ENCODE measurements around the gene CHST11. TPM values are rescaled to one million over a fixed set of nuclear protein-coding genes. Genes with fewer than 3 reads are reported as not detected.

CHST11 gene
- total and polyA plus RNA-seq, 9 of the 15 experiments (the other 6 are each of a cell fraction or from before 2014, with no cell fraction given) = 2.3 to 38.7 (median 15.0) TPM

DNA sequence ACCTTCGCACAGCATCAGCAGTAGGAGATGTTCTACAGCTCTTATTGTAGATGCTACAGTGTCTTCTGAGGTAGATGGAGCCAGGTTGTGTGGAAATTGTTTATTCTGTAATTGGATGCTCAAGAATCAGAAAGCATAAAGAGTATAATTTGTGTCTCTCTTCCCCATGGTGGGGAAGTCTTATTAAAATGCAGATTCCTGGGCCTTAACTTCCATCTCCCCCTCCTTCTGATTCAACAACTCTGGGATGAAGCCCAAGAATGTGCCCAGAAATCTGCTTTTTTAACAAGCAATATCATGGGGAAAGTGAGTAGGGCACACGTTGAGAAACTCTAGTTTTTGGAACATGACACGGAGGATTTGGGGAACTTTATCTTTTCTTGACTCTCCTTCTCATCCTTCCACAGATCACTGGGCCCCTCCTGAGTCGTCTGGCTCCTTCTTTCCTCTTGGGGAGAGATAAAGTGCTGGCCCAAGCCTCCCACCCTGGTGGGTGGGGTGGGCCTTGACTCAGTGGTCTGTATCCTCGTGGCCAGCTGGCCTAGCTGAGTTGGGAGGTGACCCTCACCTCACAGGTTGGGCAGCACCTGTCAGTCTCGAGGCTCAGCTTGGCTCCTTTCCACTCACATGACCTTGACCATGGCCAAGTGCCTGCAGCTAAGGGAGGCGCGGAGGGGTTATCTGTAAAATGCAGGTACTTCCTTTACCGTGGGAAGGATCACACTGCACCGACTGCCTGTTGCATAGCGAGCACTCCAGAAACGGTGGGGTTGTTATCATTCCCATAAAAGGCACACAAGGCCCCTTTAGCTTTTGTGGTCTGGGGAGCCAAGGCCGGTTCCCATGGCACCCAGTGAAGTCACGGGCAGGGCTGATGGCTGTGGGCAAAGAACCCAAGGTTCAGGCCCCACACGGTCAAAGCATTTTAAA is 141.9 kb downstream of the CHST11 start (continued):
- TF ChIP-seq, protein P1, sequence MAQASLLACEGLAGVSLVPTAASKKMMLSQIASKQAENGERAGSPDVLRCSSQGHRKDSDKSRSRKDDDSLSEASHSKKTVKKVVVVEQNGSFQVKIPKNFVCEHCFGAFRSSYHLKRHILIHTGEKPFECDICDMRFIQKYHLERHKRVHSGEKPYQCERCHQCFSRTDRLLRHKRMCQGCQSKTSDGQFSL (CRISPR knock-in tag; IDR thresholded peaks at IDR 0.05) = no peak
- TF ChIP-seq, protein P1 (tag; IDR thresholded peaks at IDR 0.05) = no peak
- TF ChIP-seq, protein P2, sequence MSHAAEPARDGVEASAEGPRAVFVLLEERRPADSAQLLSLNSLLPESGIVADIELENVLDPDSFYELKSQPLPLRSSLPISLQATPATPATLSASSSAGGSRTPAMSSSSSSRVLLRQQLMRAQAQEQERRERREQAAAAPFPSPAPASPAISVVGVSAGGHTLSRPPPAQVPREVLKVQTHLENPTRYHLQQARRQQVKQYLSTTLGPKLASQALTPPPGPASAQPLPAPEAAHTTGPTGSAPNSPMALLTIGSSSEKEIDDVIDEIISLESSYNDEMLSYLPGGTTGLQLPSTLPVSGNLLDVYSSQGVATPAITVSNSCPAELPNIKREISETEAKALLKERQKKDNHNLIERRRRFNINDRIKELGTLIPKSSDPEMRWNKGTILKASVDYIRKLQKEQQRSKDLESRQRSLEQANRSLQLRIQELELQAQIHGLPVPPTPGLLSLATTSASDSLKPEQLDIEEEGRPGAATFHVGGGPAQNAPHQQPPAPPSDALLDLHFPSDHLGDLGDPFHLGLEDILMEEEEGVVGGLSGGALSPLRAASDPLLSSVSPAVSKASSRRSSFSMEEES (CRISPR knock-in tag; IDR thresholded peaks at IDR 0.05) = peak; percentile 41; the same call in 1 of the 2 replicates
- TF ChIP-seq RBM15 (IDR thresholded peaks at IDR 0.05; ENCODE audit: insufficient read depth, low read length) = no peak
- TF ChIP-seq NEUROD1 (IDR thresholded peaks at IDR 0.05; ENCODE audit: borderline replicate concordance, low read depth, low read length, partially characterized antibody) = peak; percentile 67
- TF ChIP-seq MEF2A (IDR thresholded peaks at IDR 0.05; ENCODE audit: control insufficient read depth, low read depth, low read length) = 0 out of 2 replicates have a peak, but pooled peaks have one; percentile 16
- TF ChIP-seq MYC (IDR thresholded peaks at IDR 0.05; ENCODE audit: low read depth, low read length) = peak; percentile 56
- TF ChIP-seq MYC (CRISPR knock-in tag; IDR thresholded peaks at IDR 0.05; ENCODE audit: borderline replicate concordance, low read depth) = no peak
- TF ChIP-seq, protein P3, sequence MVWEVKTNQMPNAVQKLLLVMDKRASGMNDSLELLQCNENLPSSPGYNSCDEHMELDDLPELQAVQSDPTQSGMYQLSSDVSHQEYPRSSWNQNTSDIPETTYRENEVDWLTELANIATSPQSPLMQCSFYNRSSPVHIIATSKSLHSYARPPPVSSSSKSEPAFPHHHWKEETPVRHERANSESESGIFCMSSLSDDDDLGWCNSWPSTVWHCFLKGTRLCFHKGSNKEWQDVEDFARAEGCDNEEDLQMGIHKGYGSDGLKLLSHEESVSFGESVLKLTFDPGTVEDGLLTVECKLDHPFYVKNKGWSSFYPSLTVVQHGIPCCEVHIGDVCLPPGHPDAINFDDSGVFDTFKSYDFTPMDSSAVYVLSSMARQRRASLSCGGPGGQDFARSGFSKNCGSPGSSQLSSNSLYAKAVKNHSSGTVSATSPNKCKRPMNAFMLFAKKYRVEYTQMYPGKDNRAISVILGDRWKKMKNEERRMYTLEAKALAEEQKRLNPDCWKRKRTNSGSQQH (CRISPR knock-in tag; IDR thresholded peaks at IDR 0.05) = peak; percentile 34; the same call in 1 of the 2 replicates
- TF ChIP-seq SRSF1 (IDR thresholded peaks at IDR 0.05; ENCODE audit: low read depth, low read length) = no peak
- peak; percentile 15 for TF ChIP-seq HNRNPLL (IDR thresholded peaks at IDR 0.05; ENCODE audit: low read depth, low read length, poor library complexity, severe bottlenecking)
- TF ChIP-seq MAFK (IDR thresholded peaks at IDR 0.05; ENCODE audit: low read length) = 0 out of 2 replicates have a peak, but pooled peaks have one; percentile 1
- no peak for TF ChIP-seq NR1H2 (CRISPR knock-in tag; IDR thresholded peaks at IDR 0.05)
- TF ChIP-seq ASH1L (IDR thresholded peaks at IDR 0.05; ENCODE audit: borderline replicate concordance, low read depth, partially characterized antibody) = no peak
- peak; percentile 49; the same call in 1 of the 2 replicates for TF ChIP-seq RAD51 (IDR thresholded peaks at IDR 0.05; ENCODE audit: borderline replicate concordance, low read depth)
- peak in 1 of 2 experiments; percentile 58; a peak in 1 of 4 replicates for TF ChIP-seq TEAD1 (CRISPR knock-in tag; IDR thresholded peaks at IDR 0.05)
